Fibroblast of skin of left biceps (primary cell): ENCODE data around the gene OXER1.

Source experiments
- DNase-seq, 2 experiments: peaks; one replicate each; pipeline ENCODE4 v3.0.0-alpha.2; 2013; ENCODE audit warnings: low read depth in 2 of 2

Gene OXER1

GRCh38 chr2:42793334-42794270 lies 29.7 kb upstream of the OXER1 start:
- DNase-seq, result no peak

DNA sequence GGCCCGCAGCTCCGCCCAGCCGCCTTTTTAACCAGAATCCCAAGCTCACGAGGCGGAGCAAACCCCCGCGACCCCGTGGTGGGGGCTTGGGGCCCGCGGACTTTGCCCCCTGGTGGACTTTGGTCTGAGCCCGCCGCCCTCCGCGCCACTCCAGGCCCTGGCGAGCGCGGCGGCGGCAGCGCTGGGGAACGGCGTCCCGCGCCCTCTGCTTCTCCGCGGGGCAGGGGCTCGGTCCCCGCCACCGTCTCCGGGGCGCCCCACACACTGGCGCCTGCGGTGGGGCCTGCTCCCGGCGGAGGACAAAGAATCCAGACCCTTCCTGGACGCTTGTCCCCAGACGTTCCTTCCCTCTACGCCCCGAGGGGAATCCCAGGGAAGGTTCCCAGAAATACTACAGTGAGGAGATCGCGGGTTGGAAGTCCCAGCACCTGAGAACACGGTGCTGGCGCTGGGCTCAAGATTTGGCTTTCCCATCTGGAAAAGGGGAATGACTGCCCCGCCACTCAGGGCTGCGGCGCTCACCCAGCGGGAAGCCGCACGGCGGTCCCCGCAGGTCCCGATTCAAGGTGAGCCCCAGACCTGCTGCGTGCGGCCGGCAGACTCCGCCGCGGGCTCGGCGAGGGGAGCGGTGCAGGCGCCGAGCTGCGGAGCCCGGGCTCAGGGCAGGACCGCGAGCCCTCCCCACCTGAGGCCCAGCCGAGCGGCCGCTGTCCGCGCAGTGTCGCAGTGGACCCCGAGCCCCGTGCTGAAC lies 28.8 kb upstream of the OXER1 start, which contains the start of gene HAAO:
HAAO (minus strand) TSS at position 1 of the 751 bp plus-strand sequence. CDS start 47 bp downstream, outside the sequence.
- no peak for DNase-seq

- no peak for DNase-seq
Observed at GRCh38 chr2:42792087-42792582, 28.2 kb upstream of the OXER1 start.

DNA sequence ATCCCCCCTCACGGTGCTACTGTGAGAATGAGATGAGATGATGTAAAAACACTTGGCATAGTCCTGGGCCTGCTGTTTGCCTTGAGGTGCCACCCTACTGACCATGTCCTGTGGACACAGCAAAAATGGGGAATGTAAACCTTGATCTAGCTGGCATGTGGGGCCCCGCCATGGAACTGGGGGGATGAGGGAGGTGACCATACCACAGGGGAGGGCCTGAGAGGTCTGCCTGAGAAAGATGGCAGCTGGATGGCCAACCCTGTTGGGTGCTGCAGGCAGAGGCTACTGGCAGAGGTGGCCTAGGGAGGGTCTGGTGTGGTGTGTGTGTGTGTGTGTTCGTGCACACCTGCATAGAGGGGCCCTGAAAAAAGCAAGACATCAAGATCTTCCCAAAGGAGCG lies 27.7 kb upstream of the OXER1 start:
- DNase-seq, result no peak

DNA sequence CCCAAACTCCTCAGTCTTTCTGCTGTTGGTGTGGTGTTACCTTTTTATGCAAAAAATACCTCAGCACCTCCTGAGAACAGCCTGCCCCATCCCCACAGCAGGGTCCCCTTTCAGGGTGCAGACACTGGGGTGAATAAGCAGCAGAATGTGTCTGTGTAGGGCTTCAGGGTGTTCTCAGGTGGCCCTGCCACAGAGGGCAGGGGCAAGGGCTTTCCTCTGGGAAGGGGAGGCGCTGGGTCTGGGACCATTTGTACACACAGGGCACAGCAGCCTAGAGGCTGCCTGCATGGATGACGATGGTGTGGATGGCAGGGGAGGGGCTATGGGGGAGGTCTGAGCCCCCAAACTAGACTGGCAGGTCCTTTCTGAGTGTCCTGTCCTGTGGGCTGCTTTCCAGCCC lies 25.8 kb upstream of the OXER1 start:
- DNase-seq, result no peak

DNA sequence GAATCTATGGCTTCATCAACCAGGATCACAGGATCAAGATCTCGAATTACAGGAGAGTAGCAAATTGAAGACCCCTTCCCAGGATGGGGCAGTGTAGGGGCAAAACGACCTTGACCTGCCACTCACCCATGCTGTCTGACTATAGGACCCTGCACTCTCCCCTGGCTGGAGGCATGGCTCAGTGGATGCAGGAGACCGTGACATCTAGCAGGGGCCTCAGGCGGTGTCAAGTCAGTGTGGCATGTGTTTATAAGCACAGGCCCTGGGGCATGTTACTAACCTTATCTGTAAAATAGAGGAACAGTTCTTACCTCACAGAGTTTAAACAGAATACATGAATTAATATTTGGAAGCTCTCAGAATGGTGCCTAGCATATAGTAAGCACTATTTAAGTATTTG lies 24.9 kb upstream of the OXER1 start:
- no peak for DNase-seq

DNA sequence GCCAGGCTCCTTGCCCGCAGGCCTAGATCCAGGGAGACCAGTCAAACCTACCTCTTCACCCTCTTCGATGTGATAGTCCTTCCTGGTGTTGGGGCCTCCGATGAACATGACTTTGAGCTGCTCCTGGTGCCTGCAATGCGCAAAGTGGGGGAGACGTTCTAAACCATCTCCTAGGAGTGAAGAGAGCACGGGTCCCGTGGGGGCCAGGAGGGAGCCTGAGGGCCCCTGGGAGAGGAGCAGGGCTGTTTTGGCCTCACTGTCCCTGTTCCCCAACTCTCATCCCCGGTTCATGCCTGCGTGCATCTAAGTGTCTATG lies 24.5 kb upstream of the OXER1 start:
- DNase-seq, result no peak

DNA sequence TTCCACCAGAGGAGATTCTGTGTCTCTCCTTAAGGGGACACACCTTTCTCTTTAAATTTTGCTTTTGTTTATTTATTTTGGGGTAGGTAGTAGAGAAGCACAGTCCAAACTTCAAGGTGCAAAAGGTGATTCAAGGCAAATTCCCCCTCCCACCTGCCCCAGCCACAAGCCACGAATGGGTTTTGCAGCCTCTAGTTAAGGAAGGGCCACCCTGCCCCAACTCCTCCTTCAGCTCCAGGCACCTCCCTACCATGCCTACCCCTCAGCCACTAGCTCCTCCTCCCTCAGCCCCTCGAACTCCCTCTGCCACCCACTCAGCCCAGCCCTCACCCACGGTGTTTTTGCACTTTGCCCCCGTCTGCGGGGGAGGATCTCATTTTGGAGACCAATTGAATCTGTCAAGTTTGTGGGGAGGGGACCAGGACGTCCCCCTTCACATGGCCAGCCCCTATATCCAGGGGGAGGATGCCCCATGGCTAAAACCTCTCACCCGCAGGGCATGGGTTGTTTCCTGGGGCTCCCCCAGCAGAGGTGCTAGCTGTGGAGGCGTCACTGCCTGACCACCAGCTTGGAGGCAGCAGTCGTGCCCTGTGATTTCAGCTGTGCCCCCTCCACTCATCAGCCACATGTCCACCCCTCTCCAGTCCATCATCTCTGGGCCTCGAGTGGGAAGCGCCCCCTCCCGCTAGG lies 24.0 kb upstream of the OXER1 start:
- DNase-seq, result no peak

- DNase-seq, result no peak
Observed at GRCh38 chr2:42787424-42787787, 23.5 kb upstream of the OXER1 start.

DNA sequence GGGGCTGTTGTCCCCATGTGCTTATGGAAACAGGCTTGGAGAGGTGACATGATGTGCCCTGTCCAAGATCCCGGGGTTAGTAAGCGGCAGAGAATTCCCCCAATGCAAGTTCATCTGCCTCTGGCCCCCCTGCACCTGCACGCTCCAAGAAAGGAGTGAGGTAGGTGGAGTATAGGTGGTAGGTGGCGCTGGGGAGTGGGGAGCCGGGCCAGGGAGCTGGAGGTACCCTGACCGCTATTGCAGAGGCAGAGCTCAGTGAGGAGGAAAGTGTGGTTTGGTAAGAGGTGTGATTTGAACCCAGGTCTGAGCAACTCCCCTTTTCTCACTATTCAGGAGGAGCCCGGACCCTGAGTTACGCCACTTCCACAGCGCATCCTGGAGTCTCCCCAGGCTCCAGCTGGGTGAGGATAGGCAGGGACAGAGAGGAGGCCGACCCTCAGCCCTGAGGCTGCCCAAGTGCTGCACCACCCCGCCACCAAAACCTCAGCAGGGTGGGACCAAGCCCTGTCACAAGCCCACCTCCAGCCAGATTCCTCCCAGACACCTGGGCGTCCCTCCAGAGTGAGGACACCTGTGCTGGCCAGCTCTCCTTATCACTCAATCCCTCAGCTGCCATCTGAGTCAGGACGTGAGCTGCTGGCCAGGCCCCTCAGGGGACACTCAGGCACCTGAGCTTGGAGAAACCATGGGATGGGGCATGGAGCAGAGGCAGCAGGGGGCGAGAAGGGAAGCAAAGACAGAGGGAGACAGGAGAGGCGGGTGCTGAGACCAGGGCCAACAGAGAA lies 22.8 kb upstream of the OXER1 start:
- DNase-seq, result no peak

GRCh38 chr2:42784204-42784880 lies 20.4 kb upstream of the OXER1 start:
- DNase-seq, result no peak

- no peak for DNase-seq
Observed at GRCh38 chr2:42783511-42783910, 19.6 kb upstream of the OXER1 start.

GRCh38 chr2:42781181-42781580 lies 17.2 kb upstream of the OXER1 start:
- no peak for DNase-seq

GRCh38 chr2:42777883-42778805 lies 14.2 kb upstream of the OXER1 start:
- no peak for DNase-seq

- DNase-seq, result no peak
Observed at GRCh38 chr2:42775810-42776209, 11.9 kb upstream of the OXER1 start.

- DNase-seq, result no peak
Observed at GRCh38 chr2:42775186-42775585, 11.3 kb upstream of the OXER1 start.

DNA sequence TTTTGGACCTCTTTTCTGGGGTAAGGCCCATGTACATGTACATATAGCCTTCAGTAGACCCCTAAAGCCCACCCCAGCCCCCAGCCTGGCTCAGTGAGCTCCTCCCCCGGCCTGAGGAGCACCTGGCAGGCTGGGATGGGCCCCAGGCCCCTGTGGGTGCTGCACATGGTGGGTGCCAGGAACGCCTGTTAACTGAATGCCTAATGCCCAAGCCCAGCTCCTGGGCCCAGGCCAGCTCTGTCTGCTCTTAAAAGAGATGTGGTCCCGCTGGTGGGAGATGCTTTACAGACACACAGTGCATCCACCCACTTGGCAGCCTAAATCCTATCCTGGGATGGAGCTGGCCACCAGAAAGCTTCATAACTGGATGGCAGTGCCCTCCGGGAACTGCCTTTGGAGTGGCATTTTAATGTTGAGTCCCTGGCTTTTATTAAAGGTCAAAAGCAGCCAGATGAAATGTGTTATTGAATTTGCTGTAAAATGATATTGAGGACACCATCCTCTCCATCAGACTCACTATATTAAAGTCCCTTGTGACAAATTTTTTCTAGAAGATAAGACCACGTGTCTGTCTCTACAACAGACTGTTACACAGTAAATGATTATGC lies 7.7 kb upstream of the OXER1 start:
- DNase-seq, result no peak

DNA sequence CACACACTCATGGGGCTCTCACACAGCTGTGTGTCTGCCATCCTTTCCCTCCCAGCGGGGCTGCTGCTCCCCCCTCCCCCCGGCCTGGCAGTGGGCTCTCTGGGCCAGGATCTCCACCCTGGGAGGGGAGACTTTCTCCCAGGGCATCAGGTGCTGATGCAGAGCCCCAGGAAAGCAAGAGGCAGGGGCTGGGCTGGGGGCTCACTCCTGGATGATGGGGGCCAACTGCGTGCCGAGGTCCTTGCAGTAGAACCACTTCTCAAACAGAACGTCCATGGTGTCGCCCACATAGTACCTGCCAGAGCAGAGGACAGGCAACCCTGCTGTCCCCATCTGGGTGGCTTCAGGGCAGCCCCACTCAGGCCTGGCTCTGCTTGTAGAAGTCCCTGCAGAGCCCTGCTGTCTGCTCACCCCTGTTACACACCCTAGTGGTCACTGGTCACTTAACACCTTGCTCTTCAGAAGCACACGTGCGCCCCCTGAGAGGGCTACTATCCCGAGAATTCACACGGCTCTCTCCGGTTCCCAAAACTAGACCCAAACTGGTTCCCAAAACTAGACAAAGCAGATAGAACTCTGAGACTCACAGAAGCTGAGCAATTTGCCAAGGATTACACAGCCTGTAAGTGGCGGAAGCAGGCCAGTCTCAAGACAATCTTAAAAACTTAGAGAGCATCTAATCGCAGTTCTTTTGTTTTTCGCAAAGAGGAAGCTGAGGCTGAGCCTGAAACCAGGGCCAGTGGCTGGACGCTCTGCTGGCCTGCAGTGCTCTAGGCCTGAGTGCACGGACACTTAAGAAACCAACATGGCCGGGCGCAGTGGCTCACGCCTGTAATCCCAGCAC lies 6.6 kb upstream of the OXER1 start:
- DNase-seq, result no peak
